DOHH2 (cell line): Measurements from ENCODE around the gene SOX12.

Experiments
- H3F3A ChIP-seq: fragments of 200-600 bp; sonication (generic), shearing (Covaris generic); 2 replicates; pipeline ENCODE4 v1.6.0; 2016; ENCODE audit warnings: antibody characterized with exemption, mild to moderate bottlenecking; ENCODE audit not compliant: control insufficient read depth, insufficient read depth
- H3K27ac ChIP-seq: fragments of 200-600 bp; sonication (generic); 2 replicates; pipeline ENCODE4 v1.5.1; 2014; ENCODE audit warnings: low read depth, mild to moderate bottlenecking, low read length, moderate library complexity
- H3K27me3 ChIP-seq: fragments of 200-600 bp; sonication (generic); 2 replicates; pipeline ENCODE4 v1.6.1; 2014; ENCODE audit warnings: mild to moderate bottlenecking, low read length, mixed read lengths; ENCODE audit not compliant: control insufficient read depth
- H3K36me3 ChIP-seq: fragments of 200-600 bp; sonication (generic); 2 replicates; pipeline ENCODE4 v1.6.1; 2014; ENCODE audit warnings: mild to moderate bottlenecking, low read length, moderate library complexity, mixed read lengths; ENCODE audit not compliant: control insufficient read depth
- H3K4me1 ChIP-seq: fragments of 200-600 bp; sonication (generic); 2 replicates; pipeline ENCODE4 v1.6.1; 2014; ENCODE audit warnings: mild to moderate bottlenecking, low read length, mixed read lengths; ENCODE audit not compliant: control insufficient read depth
- H3K4me2 ChIP-seq: fragments of 200-600 bp; sonication (generic); 2 replicates; pipeline ENCODE4 v1.6.0; 2014; ENCODE audit warnings: mild to moderate bottlenecking, low read length, moderate library complexity
- H3K4me3 ChIP-seq: fragments of 200-600 bp; sonication (generic); 2 replicates; pipeline ENCODE4 v1.5.1; 2014; ENCODE audit warnings: mild to moderate bottlenecking, low read length, mixed read lengths
- H3K79me2 ChIP-seq: fragments of 200-600 bp; sonication (generic); 2 replicates; pipeline ENCODE4 v1.6.1; 2014; ENCODE audit warnings: mild to moderate bottlenecking, low read length, mixed read lengths; ENCODE audit not compliant: control insufficient read depth
- H3K9me2 ChIP-seq: fragments of 200-600 bp; sonication (generic); replicated peaks from 2 replicates; pipeline ENCODE4 v1.6.1; 2014; ENCODE audit warnings: mild to moderate bottlenecking, low read length, mixed read lengths; ENCODE audit not compliant: control insufficient read depth
- H3K9me3 ChIP-seq: fragments of 200-600 bp; sonication (generic); 2 replicates; pipeline ENCODE4 v1.6.1; 2014; ENCODE audit warnings: antibody characterized with exemption, low read length, mixed read lengths; ENCODE audit not compliant: control insufficient read depth, insufficient read depth
- H4K20me1 ChIP-seq: fragments of 200-600 bp; sonication (generic); 2 replicates; pipeline ENCODE4 v1.6.0; 2014; ENCODE audit warnings: low read depth, mild to moderate bottlenecking, antibody characterized with exemption, low read length, moderate library complexity; ENCODE audit not compliant: control insufficient read depth, insufficient read depth
- EZH2phosphoT487 ChIP-seq: fragments of 200-600 bp; sonication (generic); IDR thresholded peaks from 2 replicates; pipeline ENCODE4 v1.6.1; 2017; ENCODE audit warnings: borderline replicate concordance, mild to moderate bottlenecking, antibody characterized with exemption, low read length, moderate library complexity, mixed read lengths
- TF ChIP-seq, protein P1 (sequence below): fragments of 200-600 bp; sonication (generic); IDR thresholded peaks from one replicate; pipeline ENCODE4 v1.5.1; 2014; ENCODE audit warnings: antibody characterized with exemption, mild to moderate bottlenecking, low read depth, low read length; ENCODE audit not compliant: poor library complexity, severe bottlenecking

The SOX12 gene

DNA sequence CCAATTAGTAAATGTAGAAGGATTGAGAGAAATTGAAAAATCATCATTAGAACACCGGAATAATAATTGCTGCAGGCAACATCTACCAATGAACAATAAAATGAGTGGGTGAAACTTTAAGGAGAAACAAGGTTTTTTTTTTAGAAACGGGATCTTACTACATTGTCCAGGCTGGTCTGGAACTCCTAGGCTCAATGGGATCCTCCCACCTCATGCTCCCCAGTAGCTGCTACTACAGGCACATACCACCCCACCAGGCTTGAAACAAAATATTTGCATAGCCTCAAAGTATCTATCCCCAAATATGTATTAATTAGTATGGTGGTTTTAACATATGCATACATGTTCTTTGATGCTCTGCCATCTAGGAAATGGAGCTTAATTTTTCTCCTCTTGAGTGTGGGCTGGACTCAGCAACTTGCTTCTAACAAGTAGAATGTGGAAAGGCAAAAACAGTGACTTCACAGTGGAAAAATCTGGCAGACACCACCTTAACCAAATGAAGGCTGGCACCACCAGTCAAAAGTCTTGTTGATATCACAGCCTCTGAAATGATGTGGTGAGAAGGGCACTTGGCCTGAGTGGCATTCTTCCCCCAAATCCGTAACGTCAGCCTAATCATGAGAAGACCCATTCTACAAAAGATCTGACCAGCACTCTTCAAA lies 33.7 kb downstream of the SOX12 start:
- no peak overlapping the region for H3K27ac ChIP-seq
- no peak overlapping the region for H3K4me2 ChIP-seq

DNA sequence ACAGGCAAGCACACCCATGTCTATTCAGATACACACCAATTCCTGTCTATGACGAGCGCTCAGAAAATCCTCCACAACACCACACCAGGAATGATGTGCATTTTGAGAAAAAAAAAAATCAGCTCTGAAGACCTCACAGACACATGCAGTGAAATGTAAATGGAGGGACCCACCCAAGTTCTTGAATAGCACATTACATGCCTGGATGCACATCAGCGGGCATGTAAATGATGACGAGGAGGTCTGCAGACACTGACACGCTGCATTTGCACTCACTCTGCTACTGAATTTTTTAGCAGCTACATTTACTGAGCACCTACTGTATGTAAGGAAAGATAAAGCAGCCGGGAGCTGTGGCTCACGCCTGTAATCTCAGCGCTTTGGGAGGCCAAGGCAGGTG lies 36.2 kb downstream of the SOX12 start:
- Histone ChIP-seq H3K4me1 (peaks cover 40% of the 10 kb centered on the region), H4K20me1 (0 out of 2 replicates have a peak, but pooled peaks cover 4% of the 10 kb centered on the region), H3K27me3 (peaks cover 9% of the 10 kb centered on the region), H3K4me2 (peak overlapping the region; percentile 50), H3K36me3 (no peaks in the 10 kb centered on the region), H3F3A (peaks cover 4% of the 10 kb centered on the region; the same call in 1 of the 2 replicates), H3K79me2 (no peaks in the 10 kb centered on the region), H3K9me2 (no peaks in the 10 kb centered on the region), H3K4me3 (peak overlapping the region; percentile 22; the same call in 1 of the 2 replicates), H3K27ac (no peak overlapping the region), H3K9me3 (no peaks in the 10 kb centered on the region)
- no peak for TF ChIP-seq EZH2phosphoT487
- TF ChIP-seq, protein P1, sequence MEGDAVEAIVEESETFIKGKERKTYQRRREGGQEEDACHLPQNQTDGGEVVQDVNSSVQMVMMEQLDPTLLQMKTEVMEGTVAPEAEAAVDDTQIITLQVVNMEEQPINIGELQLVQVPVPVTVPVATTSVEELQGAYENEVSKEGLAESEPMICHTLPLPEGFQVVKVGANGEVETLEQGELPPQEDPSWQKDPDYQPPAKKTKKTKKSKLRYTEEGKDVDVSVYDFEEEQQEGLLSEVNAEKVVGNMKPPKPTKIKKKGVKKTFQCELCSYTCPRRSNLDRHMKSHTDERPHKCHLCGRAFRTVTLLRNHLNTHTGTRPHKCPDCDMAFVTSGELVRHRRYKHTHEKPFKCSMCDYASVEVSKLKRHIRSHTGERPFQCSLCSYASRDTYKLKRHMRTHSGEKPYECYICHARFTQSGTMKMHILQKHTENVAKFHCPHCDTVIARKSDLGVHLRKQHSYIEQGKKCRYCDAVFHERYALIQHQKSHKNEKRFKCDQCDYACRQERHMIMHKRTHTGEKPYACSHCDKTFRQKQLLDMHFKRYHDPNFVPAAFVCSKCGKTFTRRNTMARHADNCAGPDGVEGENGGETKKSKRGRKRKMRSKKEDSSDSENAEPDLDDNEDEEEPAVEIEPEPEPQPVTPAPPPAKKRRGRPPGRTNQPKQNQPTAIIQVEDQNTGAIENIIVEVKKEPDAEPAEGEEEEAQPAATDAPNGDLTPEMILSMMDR = no peak

More for the DNA sequence above, 33.7 kb downstream of the SOX12 start:
- no peaks in the 10 kb centered on the region for H3K79me2 ChIP-seq
- TF ChIP-seq, protein P1 = no peak
- no peak for TF ChIP-seq EZH2phosphoT487
- peaks cover 6% of the 10 kb centered on the region for H3K27me3 ChIP-seq
- H3K4me3 ChIP-seq = no peak overlapping the region
- H3K36me3 ChIP-seq = no peaks in the 10 kb centered on the region
- peaks cover 46% of the 10 kb centered on the region for H3K4me1 ChIP-seq
- peaks cover 4% of the 10 kb centered on the region; the same call in 1 of the 2 replicates for H3F3A ChIP-seq
- H3K9me3 ChIP-seq = no peaks in the 10 kb centered on the region
- H3K9me2 ChIP-seq = no peaks in the 10 kb centered on the region
- 0 out of 2 replicates have a peak, but pooled peaks cover 4% of the 10 kb centered on the region for H4K20me1 ChIP-seq

DNA sequence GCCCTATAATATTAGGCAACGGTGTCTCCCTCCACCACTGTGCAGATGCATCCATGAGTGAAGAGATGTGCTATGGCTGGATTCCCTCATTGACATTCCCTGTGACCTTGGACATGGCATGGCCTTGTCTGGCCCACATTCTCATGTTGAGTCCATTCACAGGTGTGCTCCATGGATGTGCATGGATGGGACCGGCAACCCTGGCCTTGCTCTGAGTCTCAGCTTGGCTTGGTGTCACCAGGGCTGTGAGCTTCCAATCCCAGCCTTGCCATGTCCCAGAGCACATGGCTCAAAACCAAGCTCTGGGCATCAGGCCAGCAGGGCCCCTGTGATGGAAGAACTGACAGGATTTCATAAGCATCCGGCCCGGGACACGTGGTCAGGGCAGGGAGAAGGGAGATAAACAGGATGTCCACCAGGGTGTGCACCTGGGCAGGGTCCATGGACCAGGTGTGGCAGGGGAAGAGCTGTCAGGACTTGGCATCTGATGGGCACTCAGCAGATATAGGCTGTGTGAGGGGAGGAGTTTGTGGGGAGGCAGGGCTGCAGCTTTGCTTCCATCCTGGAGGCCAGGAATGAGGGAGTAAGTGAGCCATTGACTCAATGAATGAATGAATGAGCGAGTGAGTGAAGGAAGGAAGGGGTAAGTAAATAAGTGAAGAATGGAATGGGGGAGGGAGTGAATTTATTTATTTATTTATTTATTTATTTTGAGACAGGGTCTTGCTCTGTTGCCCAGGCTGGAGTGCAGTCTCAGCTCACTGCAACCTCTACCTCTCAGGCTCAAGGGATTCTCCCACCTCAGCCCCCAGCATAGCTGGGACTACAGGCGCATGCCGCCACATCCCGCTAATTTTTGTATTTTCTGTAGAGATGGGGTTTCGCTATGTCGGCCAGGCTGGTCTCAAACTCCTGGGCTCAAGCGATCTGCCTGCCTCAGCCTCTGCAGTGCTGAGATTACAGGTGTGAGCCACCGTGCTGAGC lies 37.2 kb downstream of the SOX12 start:
- TF ChIP-seq, protein P1 = peak; percentile 1
- TF ChIP-seq EZH2phosphoT487 = no peak
- H3K9me3 ChIP-seq = no peaks in the 10 kb centered on the region
- H3K9me2 ChIP-seq = no peaks in the 10 kb centered on the region
- H3K4me3 ChIP-seq = peak overlapping the region; percentile 41
- no peak overlapping the region for H3K27ac ChIP-seq
- peaks cover 39% of the 10 kb centered on the region for H3K4me1 ChIP-seq
- no peaks in the 10 kb centered on the region for H3K79me2 ChIP-seq
- 0 out of 2 replicates have a peak, but pooled peaks cover 4% of the 10 kb centered on the region for H4K20me1 ChIP-seq
- no peaks in the 10 kb centered on the region for H3K36me3 ChIP-seq
- H3K4me2 ChIP-seq = peak overlapping the region; percentile 50
- H3K27me3 ChIP-seq = peaks cover 9% of the 10 kb centered on the region
- H3F3A ChIP-seq = peaks cover 4% of the 10 kb centered on the region; the same call in 1 of the 2 replicates
